HepG2 (cell line): Measurements from ENCODE around the gene RPS6KL1. TPM values are rescaled to one million over a fixed set of nuclear protein-coding genes. Genes with fewer than 3 reads are reported as not detected.

Experiments
- ATAD3A ChIP-seq: sonication (generic); formaldehyde crosslinking; IDR thresholded peaks from 2 replicates; pipeline ENCODE4 v1.4.0; 2020; ENCODE audit warnings: missing genetic modification reagents
- ETV5 ChIP-seq: IDR thresholded peaks from 2 replicates; pipeline ENCODE4 v1.6.1; 2018; ENCODE audit warnings: missing biosample characterization, missing genetic modification reagents, inconsistent platforms, borderline replicate concordance
- FOXP1 ChIP-seq, 2 experiments: fragments of 450-650 bp in 1 of 2; IDR thresholded peaks; 2 replicates each; pipeline ENCODE4 v1.6.1; 2017 to 2018; ENCODE audit warnings: antibody characterized with exemption in 1 of 2
- HDAC6 ChIP-seq: fragments of 200-600 bp; sonication (generic); IDR thresholded peaks from 2 replicates; pipeline ENCODE4 v1.7.0; 2017; ENCODE audit warnings: mild to moderate bottlenecking, antibody characterized with exemption, low read length, low read depth
- HNF4A ChIP-seq: sonication (generic); formaldehyde crosslinking; IDR thresholded peaks from 2 replicates; pipeline ENCODE4 v1.4.0; 2020; ENCODE audit warnings: missing genetic modification reagents
- NR2F6 ChIP-seq, 2 experiments: IDR thresholded peaks; 2 replicates each; pipeline ENCODE4 v1.6.1; 2016; ENCODE audit warnings: antibody characterized with exemption in 1 of 2, mild to moderate bottlenecking in 1 of 2
- RFX3 ChIP-seq: IDR thresholded peaks from 2 replicates; pipeline ENCODE4 v1.6.1; 2016; ENCODE audit warnings: missing biosample characterization, missing genetic modification reagents
- SMAD9 ChIP-seq: sonication (generic); formaldehyde crosslinking; IDR thresholded peaks from 2 replicates; pipeline ENCODE4 v1.5.1; 2020; ENCODE audit warnings: mild to moderate bottlenecking, missing genetic modification reagents
- SSRP1 ChIP-seq: IDR thresholded peaks from 2 replicates; pipeline ENCODE4 v1.6.1; 2016; ENCODE audit warnings: control low read depth
- TEAD3 ChIP-seq: optimal IDR thresholded peaks from 2 replicates; pipeline ENCODE3; 2016; ENCODE audit warnings: borderline replicate concordance
- TOE1 ChIP-seq: sonication (generic); formaldehyde crosslinking; IDR thresholded peaks from 2 replicates; pipeline ENCODE4 v1.4.0; 2020; ENCODE audit warnings: mild to moderate bottlenecking, missing genetic modification reagents
- ZC3H13 ChIP-seq: sonication (generic); formaldehyde crosslinking; IDR thresholded peaks from 2 replicates; pipeline ENCODE4 v1.8.1; 2023; ENCODE audit warnings: mild to moderate bottlenecking, missing genetic modification reagents, moderate library complexity
- ZNF264 ChIP-seq: sonication (generic); formaldehyde crosslinking; IDR thresholded peaks from 2 replicates; pipeline ENCODE4 v1.4.0; 2020; ENCODE audit warnings: missing genetic modification reagents
- ZNF317 ChIP-seq: sonication (generic); formaldehyde crosslinking; IDR thresholded peaks from 2 replicates; pipeline ENCODE4 v1.5.0; 2020; ENCODE audit warnings: mild to moderate bottlenecking, missing genetic modification reagents
- ZNF564 ChIP-seq: sonication (generic); formaldehyde crosslinking; IDR thresholded peaks from 2 replicates; pipeline ENCODE4 v1.8.1; 2023; ENCODE audit warnings: mild to moderate bottlenecking, missing genetic modification reagents
- ZNF615 ChIP-seq: sonication (generic); formaldehyde crosslinking; IDR thresholded peaks from 2 replicates; pipeline ENCODE4 v1.5.0; 2020; ENCODE audit warnings: mild to moderate bottlenecking, missing genetic modification reagents, borderline replicate concordance
- ZNF75D ChIP-seq: sonication (generic); formaldehyde crosslinking; IDR thresholded peaks from 2 replicates; pipeline ENCODE4 v1.8.1; 2023; ENCODE audit warnings: missing genetic modification reagents, mild to moderate bottlenecking, borderline replicate concordance
- ZNF781 ChIP-seq: sonication (generic); formaldehyde crosslinking; IDR thresholded peaks from 2 replicates; pipeline ENCODE4 v1.5.1; 2020; ENCODE audit warnings: borderline replicate concordance, mild to moderate bottlenecking, missing genetic modification reagents; ENCODE audit errors: not compliant biosample characterization
- ZNF883 ChIP-seq: sonication (generic); formaldehyde crosslinking; IDR thresholded peaks from 2 replicates; pipeline ENCODE4 v1.5.1; 2020; ENCODE audit warnings: mild to moderate bottlenecking, missing genetic modification reagents; ENCODE audit errors: not compliant biosample characterization
- ZNF891 ChIP-seq: sonication (generic); formaldehyde crosslinking; IDR thresholded peaks from 2 replicates; pipeline ENCODE4 v1.5.0; 2020; ENCODE audit warnings: mild to moderate bottlenecking, missing genetic modification reagents
- polyA plus RNA-seq, 8 experiments: library from polyadenylated mRNA; depleted of rRNA in 3 of 8; stranded (reverse) in 7 of 8; unstranded in 1 of 8; fragments of >200 nt; fragmentation: Illumina TruSeq in 4 of 8; extraction: Trizol in 4 of 8; gene quantifications; 2 replicates each; pipeline versions ENCODE4 v1.2.1 to v1.2.3, GENCODE V29; 2011 to 2016; ENCODE audit warnings: low read depth in 4 of 8, missing spikeins in 1 of 8, mixed read lengths in 1 of 8; ENCODE audit not compliant: insufficient read depth in 1 of 8
- total RNA-seq, 5 experiments: library from RNA; depleted of rRNA; stranded (reverse); fragments of >200 nt; fragmentation: Illumina TruSeq; extraction: Trizol; gene quantifications; 2 replicates each; pipeline ENCODE4 v1.2.3, GENCODE V29; 2016; ENCODE audit warnings: low read depth in 1 of 5
- TF ChIP-seq, protein P1 (sequence below), 2 experiments: IDR thresholded peaks; 2 replicates each; pipeline ENCODE4 v1.6.1; 2011 to 2012; ENCODE audit warnings: low read length in 2 of 2, borderline replicate concordance in 1 of 2, low read depth in 1 of 2, mild to moderate bottlenecking in 1 of 2, moderate library complexity in 1 of 2
- TF ChIP-seq, protein P2 (sequence below): sonication (generic); formaldehyde crosslinking; IDR thresholded peaks from 2 replicates; pipeline ENCODE4 v1.5.0; 2020; ENCODE audit warnings: missing genetic modification reagents
- TF ChIP-seq, protein P3 (sequence below): sonication (generic); formaldehyde crosslinking; IDR thresholded peaks from 2 replicates; pipeline ENCODE4 v1.4.0; 2020; ENCODE audit warnings: low read depth, mild to moderate bottlenecking, missing genetic modification reagents
- TF ChIP-seq, protein P4 (sequence below): sonication (generic); formaldehyde crosslinking; IDR thresholded peaks from 2 replicates; pipeline ENCODE4 v1.8.1; 2023; ENCODE audit warnings: missing genetic modification reagents, mild to moderate bottlenecking, borderline replicate concordance
- TF ChIP-seq, protein P5 (sequence below): sonication (generic); formaldehyde crosslinking; IDR thresholded peaks from 2 replicates; pipeline ENCODE4 v1.8.0; 2022; ENCODE audit warnings: missing genetic modification reagents, mild to moderate bottlenecking, inconsistent platforms, borderline replicate concordance

The RPS6KL1 gene
- total and polyA plus RNA-seq, 2 of the 13 experiments (the other 11 are each of a cell fraction or from before 2014, with no cell fraction given), result 6.5 to 11.5 TPM

DNA sequence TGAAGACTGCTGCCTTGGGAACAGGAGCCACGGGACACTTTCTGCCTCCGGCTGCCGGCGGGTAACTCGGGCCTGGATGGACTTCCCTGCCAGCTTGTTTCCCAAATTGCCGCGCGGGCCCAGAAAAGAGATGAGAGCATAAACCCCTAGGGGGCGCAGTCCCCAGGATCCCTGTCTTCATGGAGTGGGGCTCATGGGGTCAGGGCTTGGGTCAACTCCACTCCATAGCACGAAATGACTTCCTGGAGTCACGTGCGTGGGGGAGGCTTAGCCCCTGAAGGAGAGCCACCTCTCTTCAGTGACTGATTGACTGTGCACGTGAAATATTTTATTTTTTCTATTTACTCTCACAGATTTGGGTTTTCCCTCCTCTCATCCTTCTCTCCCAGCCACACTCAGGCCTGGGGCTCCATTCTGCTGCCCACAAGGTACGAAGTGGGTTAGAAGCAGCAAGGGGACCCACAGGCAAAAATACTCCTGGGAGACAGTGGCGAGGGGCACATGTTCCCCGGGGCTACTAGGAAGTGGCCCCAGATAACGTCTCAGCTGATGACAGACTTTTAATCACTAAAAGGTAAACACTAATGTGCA, 22.3 kb upstream of the RPS6KL1 start (continued):
- TF ChIP-seq, protein P1, sequence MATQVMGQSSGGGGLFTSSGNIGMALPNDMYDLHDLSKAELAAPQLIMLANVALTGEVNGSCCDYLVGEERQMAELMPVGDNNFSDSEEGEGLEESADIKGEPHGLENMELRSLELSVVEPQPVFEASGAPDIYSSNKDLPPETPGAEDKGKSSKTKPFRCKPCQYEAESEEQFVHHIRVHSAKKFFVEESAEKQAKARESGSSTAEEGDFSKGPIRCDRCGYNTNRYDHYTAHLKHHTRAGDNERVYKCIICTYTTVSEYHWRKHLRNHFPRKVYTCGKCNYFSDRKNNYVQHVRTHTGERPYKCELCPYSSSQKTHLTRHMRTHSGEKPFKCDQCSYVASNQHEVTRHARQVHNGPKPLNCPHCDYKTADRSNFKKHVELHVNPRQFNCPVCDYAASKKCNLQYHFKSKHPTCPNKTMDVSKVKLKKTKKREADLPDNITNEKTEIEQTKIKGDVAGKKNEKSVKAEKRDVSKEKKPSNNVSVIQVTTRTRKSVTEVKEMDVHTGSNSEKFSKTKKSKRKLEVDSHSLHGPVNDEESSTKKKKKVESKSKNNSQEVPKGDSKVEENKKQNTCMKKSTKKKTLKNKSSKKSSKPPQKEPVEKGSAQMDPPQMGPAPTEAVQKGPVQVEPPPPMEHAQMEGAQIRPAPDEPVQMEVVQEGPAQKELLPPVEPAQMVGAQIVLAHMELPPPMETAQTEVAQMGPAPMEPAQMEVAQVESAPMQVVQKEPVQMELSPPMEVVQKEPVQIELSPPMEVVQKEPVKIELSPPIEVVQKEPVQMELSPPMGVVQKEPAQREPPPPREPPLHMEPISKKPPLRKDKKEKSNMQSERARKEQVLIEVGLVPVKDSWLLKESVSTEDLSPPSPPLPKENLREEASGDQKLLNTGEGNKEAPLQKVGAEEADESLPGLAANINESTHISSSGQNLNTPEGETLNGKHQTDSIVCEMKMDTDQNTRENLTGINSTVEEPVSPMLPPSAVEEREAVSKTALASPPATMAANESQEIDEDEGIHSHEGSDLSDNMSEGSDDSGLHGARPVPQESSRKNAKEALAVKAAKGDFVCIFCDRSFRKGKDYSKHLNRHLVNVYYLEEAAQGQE (IDR thresholded peaks at IDR 0.05; ENCODE audit: borderline replicate concordance in 1 of 2, low read depth in 1 of 2, low read length in 2 of 2), result no peak
- TF ChIP-seq TOE1 (no peak), HDAC6 (no peak), ZNF891 (CRISPR knock-in tag) (no peak), RFX3 (no peak), TEAD3 (CRISPR knock-in tag) (no peak), ZNF75D (no peak), ZNF615 (CRISPR knock-in tag) (no peak), HNF4A (no peak), ZNF883 (no peak), ATAD3A (CRISPR knock-in tag) (no peak), ZNF564 (no peak), NR2F6 (IDR thresholded peaks at IDR 0.05) (peak; percentile 32), NR2F6 (CRISPR knock-in tag; IDR thresholded peaks at IDR 0.05) (no peak), ZNF317 (CRISPR knock-in tag) (no peak), SSRP1 (CRISPR knock-in tag) (no peak), ZNF264 (CRISPR knock-in tag) (0 out of 2 replicates have a peak, but pooled peaks have one; percentile 17), SMAD9 (no peak), ETV5 (no peak), FOXP1 (IDR thresholded peaks at IDR 0.05) (no peak), FOXP1 (CRISPR knock-in tag; IDR thresholded peaks at IDR 0.05) (no peak), ZNF781 (CRISPR knock-in tag) (no peak), ZC3H13 (CRISPR knock-in tag) (no peak)
- TF ChIP-seq, protein P2, sequence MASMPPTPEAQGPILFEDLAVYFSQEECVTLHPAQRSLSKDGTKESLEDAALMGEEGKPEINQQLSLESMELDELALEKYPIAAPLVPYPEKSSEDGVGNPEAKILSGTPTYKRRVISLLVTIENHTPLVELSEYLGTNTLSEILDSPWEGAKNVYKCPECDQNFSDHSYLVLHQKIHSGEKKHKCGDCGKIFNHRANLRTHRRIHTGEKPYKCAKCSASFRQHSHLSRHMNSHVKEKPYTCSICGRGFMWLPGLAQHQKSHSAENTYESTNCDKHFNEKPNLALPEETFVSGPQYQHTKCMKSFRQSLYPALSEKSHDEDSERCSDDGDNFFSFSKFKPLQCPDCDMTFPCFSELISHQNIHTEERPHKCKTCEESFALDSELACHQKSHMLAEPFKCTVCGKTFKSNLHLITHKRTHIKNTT (CRISPR knock-in tag), result no peak
- TF ChIP-seq, protein P3, sequence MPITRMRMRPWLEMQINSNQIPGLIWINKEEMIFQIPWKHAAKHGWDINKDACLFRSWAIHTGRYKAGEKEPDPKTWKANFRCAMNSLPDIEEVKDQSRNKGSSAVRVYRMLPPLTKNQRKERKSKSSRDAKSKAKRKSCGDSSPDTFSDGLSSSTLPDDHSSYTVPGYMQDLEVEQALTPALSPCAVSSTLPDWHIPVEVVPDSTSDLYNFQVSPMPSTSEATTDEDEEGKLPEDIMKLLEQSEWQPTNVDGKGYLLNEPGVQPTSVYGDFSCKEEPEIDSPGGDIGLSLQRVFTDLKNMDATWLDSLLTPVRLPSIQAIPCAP (CRISPR knock-in tag), result no peak
- TF ChIP-seq, protein P4, sequence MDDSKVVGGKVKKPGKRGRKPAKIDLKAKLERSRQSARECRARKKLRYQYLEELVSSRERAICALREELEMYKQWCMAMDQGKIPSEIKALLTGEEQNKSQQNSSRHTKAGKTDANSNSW (CRISPR knock-in tag), result no peak
- TF ChIP-seq, protein P5, sequence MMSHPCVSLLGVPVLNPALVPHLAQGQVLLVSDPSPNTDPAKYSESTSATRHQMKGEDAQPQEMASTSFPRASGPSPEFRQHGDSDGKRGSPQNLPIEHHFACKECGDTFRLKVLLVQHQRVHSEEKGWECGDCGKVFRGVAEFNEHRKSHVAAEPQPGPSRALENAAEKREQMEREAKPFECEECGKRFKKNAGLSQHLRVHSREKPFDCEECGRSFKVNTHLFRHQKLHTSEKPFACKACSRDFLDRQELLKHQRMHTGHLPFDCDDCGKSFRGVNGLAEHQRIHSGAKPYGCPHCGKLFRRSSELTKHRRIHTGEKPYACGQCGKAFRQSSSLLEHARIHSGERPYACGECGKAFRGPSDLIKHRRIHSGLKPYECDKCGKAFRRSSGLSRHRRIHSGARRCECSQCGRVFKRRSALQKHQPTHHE, result no peak
